Measurements from ENCODE around the gene TLE2. TPM values are rescaled to one million over a fixed set of nuclear protein-coding genes. Genes with fewer than 3 reads are reported as not detected.

TLE2 gene
- total RNA-seq, 1 donor from 2014 or later, result not detected

- Histone ChIP-seq H3K4me1 (peaks cover 20% of the 10 kb centered on the region), H3K4me3 (no peak overlapping the region), H2AFZ (replicated peaks) (no peak overlapping the region), H3K4me2 (peak overlapping the region; percentile 75), H4K20me1 (ENCODE audit: low read depth) (peaks cover 26% of the 10 kb centered on the region), H3F3A (ENCODE audit: low read depth) (peaks cover 27% of the 10 kb centered on the region), H3K9ac (no peak overlapping the region), H3K9me3 (ENCODE audit: low read depth) (no peaks in the 10 kb centered on the region), H3K36me3 (no peaks in the 10 kb centered on the region), H3K27ac (no peak overlapping the region), H3K79me2 (ENCODE audit: low read depth) (no peaks in the 10 kb centered on the region), H3K27me3 (peaks cover 83% of the 10 kb centered on the region)
- no peaks in the 10 kb centered on the region for H3K36me3 Mint-ChIP-seq
- TF ChIP-seq EZH2phosphoT487 (IDR thresholded peaks at IDR 0.05), result no peak
- TF ChIP-seq EZH2 (IDR thresholded peaks at IDR 0.05), result no peak
- TF ChIP-seq CTCF (IDR thresholded peaks at IDR 0.05), result no peak
- H3K9me3 Mint-ChIP-seq, result peaks cover 5% of the 10 kb centered on the region
- DNase-seq (ENCODE audit: low spot score), result no peak
- H3K4me1 Mint-ChIP-seq, result peaks cover 32% of the 10 kb centered on the region
- H3K27me3 Mint-ChIP-seq (ENCODE audit: insufficient read depth, low read depth), result peaks cover 72% of the 10 kb centered on the region
- H3K27ac Mint-ChIP-seq, result no peak overlapping the region
- H3K4me3 Mint-ChIP-seq, result peak overlapping the region; percentile 84
Measured at GRCh38 chr19:3033595-3034405, 4.7 kb upstream of the TLE2 start.

GRCh38 chr19:3031607-3031867 lies 2.5 kb upstream of the TLE2 start:
- no peak for TF ChIP-seq EZH2 (IDR thresholded peaks at IDR 0.05)
- TF ChIP-seq CTCF (IDR thresholded peaks at IDR 0.05), result no peak
- TF ChIP-seq EZH2phosphoT487 (IDR thresholded peaks at IDR 0.05), result no peak
- no peak for DNase-seq (ENCODE audit: low spot score)
- Histone ChIP-seq H3K4me2 (no peak overlapping the region), H3K9me3 (ENCODE audit: low read depth) (no peaks in the 10 kb centered on the region), H3K27ac (no peak overlapping the region), H3K27me3 (peaks cover 87% of the 10 kb centered on the region), H3K4me1 (peaks cover 25% of the 10 kb centered on the region), H3K79me2 (ENCODE audit: low read depth) (no peaks in the 10 kb centered on the region), H3F3A (ENCODE audit: low read depth) (peaks cover 16% of the 10 kb centered on the region), H3K9ac (no peak overlapping the region), H4K20me1 (ENCODE audit: low read depth) (peaks cover 29% of the 10 kb centered on the region), H3K4me3 (no peak overlapping the region), H2AFZ (replicated peaks) (no peak overlapping the region), H3K36me3 (no peaks in the 10 kb centered on the region)
- Mint-ChIP-seq H3K4me3 (peak overlapping the region; percentile 51), H3K9me3 (peaks cover 8% of the 10 kb centered on the region), H3K4me1 (peaks cover 26% of the 10 kb centered on the region), H3K27ac (no peak overlapping the region), H3K36me3 (no peaks in the 10 kb centered on the region), H3K27me3 (ENCODE audit: insufficient read depth, low read depth) (peaks cover 73% of the 10 kb centered on the region)

- Histone ChIP-seq H3K4me3 (peak overlapping the region; percentile 43), H3K27me3 (peaks cover 98% of the 10 kb centered on the region), H3K4me2 (peak overlapping the region; percentile 80), H3K9ac (no peak overlapping the region), H4K20me1 (ENCODE audit: low read depth) (peaks cover 26% of the 10 kb centered on the region), H2AFZ (replicated peaks) (no peak overlapping the region), H3K4me1 (peaks cover 20% of the 10 kb centered on the region), H3K27ac (no peak overlapping the region), H3F3A (ENCODE audit: low read depth) (peaks cover 13% of the 10 kb centered on the region), H3K36me3 (no peaks in the 10 kb centered on the region), H3K79me2 (ENCODE audit: low read depth) (no peaks in the 10 kb centered on the region), H3K9me3 (ENCODE audit: low read depth) (no peaks in the 10 kb centered on the region)
- Mint-ChIP-seq H3K27ac (no peak overlapping the region), H3K27me3 (ENCODE audit: insufficient read depth, low read depth) (peaks cover 79% of the 10 kb centered on the region), H3K4me3 (no peak overlapping the region), H3K36me3 (no peaks in the 10 kb centered on the region), H3K4me1 (peaks cover 8% of the 10 kb centered on the region), H3K9me3 (peaks cover 8% of the 10 kb centered on the region)
- DNase-seq (ENCODE audit: low spot score), result peak; percentile 24
- TF ChIP-seq EZH2 (IDR thresholded peaks at IDR 0.05) (peak; percentile 93), EZH2phosphoT487 (IDR thresholded peaks at IDR 0.05) (peak; percentile 91), CTCF (IDR thresholded peaks at IDR 0.05) (no peak)
Measured at GRCh38 chr19:3028305-3029064, 595 bp downstream of the TLE2 start.

All from neural progenitor cell (in vitro differentiated cells).